GM12875 (cell line): Measurements from ENCODE around the gene PDE8A.

Experiments
- H3K4me3 ChIP-seq: one replicate; pipeline ENCODE4 v1.5.1; 2011; ENCODE audit warnings: low read depth, low read length, control low read depth
- TF ChIP-seq, protein P1 (sequence below): IDR thresholded peaks from 2 replicates; pipeline ENCODE4 v1.5.1; 2011; ENCODE audit warnings: low read depth, mild to moderate bottlenecking, control low read depth, inconsistent platforms, low read length, moderate library complexity, borderline replicate concordance; ENCODE audit not compliant: insufficient read depth

Gene PDE8A

DNA sequence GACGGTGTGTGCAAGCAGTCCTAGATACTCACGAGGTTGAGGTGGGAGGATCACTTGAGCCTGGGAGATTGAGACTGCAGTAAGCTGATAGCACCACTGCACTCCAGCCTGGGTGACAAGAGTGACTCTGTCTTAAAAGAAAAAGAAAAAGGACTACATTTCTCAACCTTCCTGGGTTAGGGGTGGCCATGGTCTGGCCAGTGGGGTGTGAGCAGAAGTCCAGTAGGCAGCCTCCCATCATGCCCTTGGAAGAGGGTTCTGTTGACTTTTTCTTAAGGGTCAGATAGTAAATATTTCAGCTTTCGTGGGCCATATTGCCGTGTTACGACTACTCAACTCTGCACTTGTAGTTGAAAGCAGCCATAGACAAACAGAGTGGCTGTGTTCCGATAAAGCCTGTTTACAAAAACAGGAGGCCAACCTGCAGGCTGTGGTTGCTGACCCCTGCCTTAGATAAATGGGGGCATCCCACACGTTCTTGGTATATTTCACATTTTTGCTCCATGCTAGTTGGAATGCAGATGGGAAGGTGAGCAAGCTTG is 31.0 kb upstream of the PDE8A start:
- H3K4me3 ChIP-seq, result no peak overlapping the region
- TF ChIP-seq, protein P1, sequence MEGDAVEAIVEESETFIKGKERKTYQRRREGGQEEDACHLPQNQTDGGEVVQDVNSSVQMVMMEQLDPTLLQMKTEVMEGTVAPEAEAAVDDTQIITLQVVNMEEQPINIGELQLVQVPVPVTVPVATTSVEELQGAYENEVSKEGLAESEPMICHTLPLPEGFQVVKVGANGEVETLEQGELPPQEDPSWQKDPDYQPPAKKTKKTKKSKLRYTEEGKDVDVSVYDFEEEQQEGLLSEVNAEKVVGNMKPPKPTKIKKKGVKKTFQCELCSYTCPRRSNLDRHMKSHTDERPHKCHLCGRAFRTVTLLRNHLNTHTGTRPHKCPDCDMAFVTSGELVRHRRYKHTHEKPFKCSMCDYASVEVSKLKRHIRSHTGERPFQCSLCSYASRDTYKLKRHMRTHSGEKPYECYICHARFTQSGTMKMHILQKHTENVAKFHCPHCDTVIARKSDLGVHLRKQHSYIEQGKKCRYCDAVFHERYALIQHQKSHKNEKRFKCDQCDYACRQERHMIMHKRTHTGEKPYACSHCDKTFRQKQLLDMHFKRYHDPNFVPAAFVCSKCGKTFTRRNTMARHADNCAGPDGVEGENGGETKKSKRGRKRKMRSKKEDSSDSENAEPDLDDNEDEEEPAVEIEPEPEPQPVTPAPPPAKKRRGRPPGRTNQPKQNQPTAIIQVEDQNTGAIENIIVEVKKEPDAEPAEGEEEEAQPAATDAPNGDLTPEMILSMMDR, result no peak

DNA sequence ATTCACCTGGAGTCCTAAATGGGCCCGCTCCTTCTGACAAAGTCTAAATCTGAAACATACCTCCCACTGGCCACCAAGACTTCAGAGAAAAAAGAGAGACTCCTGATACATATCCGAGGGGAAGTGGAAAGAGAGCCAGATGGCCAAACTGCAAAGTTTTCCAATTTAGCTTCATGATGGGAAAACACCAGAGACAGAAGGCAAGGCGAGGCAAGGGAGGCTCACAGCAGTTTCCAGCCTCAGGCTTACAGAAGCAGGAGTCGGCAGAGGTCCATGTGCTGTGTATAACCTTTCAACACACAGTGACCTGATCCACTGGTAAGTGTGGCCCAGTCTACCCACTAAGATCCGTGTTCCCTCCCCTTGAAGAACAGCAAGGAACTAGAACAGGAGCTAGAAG is 29.9 kb upstream of the PDE8A start:
- H3K4me3 ChIP-seq, result no peak overlapping the region
- TF ChIP-seq, protein P1, result no peak

DNA sequence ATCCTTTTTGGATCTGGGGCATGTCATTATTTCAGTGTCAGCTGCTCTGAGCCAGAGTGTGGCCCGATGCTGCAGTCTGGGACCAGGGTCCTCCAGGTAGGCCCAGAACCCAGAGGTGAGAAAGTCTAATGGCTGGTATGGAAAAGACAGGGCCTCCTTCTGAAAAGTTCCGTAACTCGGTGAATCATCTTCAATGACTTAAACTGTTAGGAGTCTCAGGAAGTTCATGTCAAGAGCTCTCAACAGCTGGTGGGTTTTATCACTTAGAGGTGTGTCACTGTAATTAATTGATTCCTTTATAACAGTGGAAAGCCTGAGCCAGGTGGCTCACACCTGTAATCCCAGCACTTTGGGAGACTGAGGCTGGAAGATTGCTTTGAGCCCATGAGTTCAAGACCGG is 28.5 kb upstream of the PDE8A start:
- TF ChIP-seq, protein P1, result no peak
- H3K4me3 ChIP-seq, result no peak overlapping the region

DNA sequence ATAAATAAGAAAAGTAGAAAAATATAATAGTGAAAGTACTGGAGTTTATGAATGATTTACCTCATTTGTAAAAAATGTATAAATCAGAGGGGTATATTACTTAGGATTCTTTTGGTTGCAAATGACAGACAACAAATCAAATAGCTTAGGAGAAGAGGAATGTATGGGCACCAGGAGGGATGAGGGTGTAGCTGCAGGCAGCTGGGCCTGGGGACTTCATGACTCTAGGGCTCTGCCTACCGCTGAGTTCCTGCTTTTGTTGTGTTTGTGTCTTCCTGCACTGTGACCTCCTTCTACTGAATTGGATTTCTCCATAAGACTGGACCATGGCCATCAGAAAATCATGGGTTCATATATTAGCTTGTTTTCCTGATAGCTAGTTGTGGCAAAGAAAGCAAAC is 27.9 kb upstream of the PDE8A start:
- TF ChIP-seq, protein P1, result no peak
- H3K4me3 ChIP-seq, result no peak overlapping the region

DNA sequence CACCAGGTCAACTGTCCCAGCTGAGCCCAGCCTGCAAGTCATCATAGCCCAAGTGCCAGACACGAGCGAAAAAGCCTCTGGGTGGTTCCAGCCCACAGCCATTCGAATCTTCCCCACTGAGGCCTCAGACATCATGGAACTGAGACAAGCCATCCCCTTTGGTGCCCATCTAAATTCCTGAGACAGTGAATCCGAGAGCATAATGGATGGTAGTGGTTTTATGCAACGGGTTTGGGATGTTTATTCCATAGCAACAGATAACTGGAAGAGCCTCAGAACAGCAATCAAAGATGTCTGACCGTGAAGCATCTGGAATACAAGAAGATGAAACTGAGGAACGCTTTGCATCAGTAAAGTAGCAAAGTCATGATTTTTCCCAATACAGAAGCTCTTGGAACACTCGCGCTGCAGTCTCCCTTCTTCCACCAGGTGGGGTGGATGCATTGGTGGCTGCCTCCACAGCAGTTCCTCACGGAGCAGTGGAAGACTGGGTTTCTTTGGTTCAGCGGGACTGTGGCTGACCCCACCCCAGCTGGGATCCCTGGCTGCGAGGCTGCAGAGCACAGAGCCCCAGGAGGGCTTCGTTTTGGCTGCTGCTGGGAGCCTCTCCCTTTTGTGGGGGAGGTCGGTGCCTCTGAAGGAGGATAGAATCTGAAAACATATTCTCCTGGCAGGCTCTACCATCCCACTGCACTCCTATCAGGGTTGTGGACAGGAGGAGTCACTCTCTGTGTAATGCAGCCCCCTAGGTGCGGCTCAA is 26.4 kb upstream of the PDE8A start:
- TF ChIP-seq, protein P1, result peak; percentile 78
- no peak overlapping the region for H3K4me3 ChIP-seq

DNA sequence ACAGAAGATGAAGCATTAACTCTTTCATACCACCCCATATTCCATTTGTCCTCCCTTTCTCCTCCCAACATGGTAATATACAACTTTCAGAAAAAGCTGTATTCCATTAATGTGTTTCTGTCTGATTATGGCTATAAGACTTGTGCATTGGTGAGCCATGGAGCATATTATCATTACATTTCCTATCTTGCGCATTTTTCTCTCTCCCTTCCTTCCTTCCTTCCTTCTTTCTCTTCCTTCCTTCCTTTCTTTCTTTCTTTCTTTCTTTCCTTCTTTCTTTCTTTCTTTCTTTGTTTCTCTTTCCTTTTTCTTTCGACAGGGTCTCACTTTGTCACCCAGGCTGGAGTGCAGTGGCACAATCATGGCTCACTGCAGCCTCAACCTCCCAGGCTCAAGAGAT is 25.5 kb upstream of the PDE8A start:
- H3K4me3 ChIP-seq, result no peak overlapping the region
- TF ChIP-seq, protein P1, result no peak
